ENCODE measurements around the gene CDHR5. TPM values are rescaled to one million over a fixed set of nuclear protein-coding genes. Genes with fewer than 3 reads are reported as not detected.

The CDHR5 gene
- total and polyA plus RNA-seq, 2 of the 4 experiments (the other 2 are of a cell fraction) = not detected

GRCh38 chr11:607971-608659 lies 16.6 kb downstream of the CDHR5 start:
- no peaks in the 10 kb centered on the region for H3K27me3 ChIP-seq (ENCODE audit: control insufficient read depth, insufficient read depth, low read length)
- no peak overlapping the region for H3K23ac ChIP-seq (ENCODE audit: low read depth, low read length)
- no peak overlapping the region for H3K9ac ChIP-seq (ENCODE audit: low read depth, low read length)
- intact Hi-C loops (cut with micrococcal nuclease) (no loop called here), in situ Hi-C loops (cut with MboI; ENCODE audit: low sequenced_read_pairs) (no loop called here), dilution Hi-C loops (cut with HindIII; ENCODE audit: low sequenced_read_pairs, unreplicated experiment) (no loop called here)
- peak overlapping the region; percentile 37 for H2AK9ac ChIP-seq (replicated peaks; ENCODE audit: low read depth, low read length, poor library complexity)
- no peak overlapping the region for H4K91ac ChIP-seq (ENCODE audit: insufficient read depth, low read depth, low read length)
- no peaks in the 10 kb centered on the region for H3K4me1 ChIP-seq (ENCODE audit: control insufficient read depth, insufficient read depth, low read length)
- H2BK20ac ChIP-seq (ENCODE audit: low read depth, low read length) = no peak overlapping the region
- ATAC-seq (ENCODE audit: low read depth) (no peak), DNase-seq (no peak)
- no peak overlapping the region for H2AFZ ChIP-seq (replicated peaks; ENCODE audit: low read length, poor library complexity)
- CTCF ChIA-PET = no interaction called here
- H3K4ac ChIP-seq (ENCODE audit: low read depth, low read length) = no peak overlapping the region
- POLR2A ChIA-PET (ENCODE audit: unreplicated experiment) = no interaction called here
- peaks cover 21% of the 10 kb centered on the region for H4K20me1 ChIP-seq (ENCODE audit: insufficient read depth, low read length)
- H3K27ac ChIP-seq (ENCODE audit: insufficient read depth, low read length) = no peak overlapping the region
- no TSS peak for BruUV-seq (replicated peaks)
- H2BK15ac ChIP-seq (ENCODE audit: low read depth, low read length) = no peak overlapping the region
- no peaks in the 10 kb centered on the region for H3K9me3 ChIP-seq (ENCODE audit: control insufficient read depth, insufficient read depth, low read length)
- no peak overlapping the region for H2AK5ac ChIP-seq (ENCODE audit: low read depth, low read length)
- peaks cover 0 to 20% of the 10 kb centered on the region in 2 experiments; a peak in 3 of 4 replicates for H3K79me1 ChIP-seq (ENCODE audit: low read depth in 1 of 2, low read length in 2 of 2)
- H2BK5ac ChIP-seq (ENCODE audit: low read depth, low read length, poor library complexity, severe bottlenecking) = no peak overlapping the region
- H4K8ac ChIP-seq (ENCODE audit: low read depth in 2 of 2, low read length in 2 of 2) = no peak overlapping the region
- H3K36me3 ChIP-seq (ENCODE audit: control insufficient read depth, insufficient read depth, low read length) = peaks cover 90% of the 10 kb centered on the region
- no peak overlapping the region for H3K14ac ChIP-seq (replicated peaks; ENCODE audit: low read depth, low read length)
- WGBS, 2 experiments (ENCODE audit: extremely low coverage in 2 of 2, insufficient read length in 1 of 2) = 93% methylated on average over 25 of the region's 45 CpGs; no CpG with 5 or more reads in 1 of the 2 experiments
- no peak overlapping the region for H3K18ac ChIP-seq (ENCODE audit: low read depth, low read length)
- no peaks in the 10 kb centered on the region for H3K9me1 ChIP-seq (ENCODE audit: insufficient read depth, low read length)
- no peak for TF ChIP-seq MAZ (IDR thresholded peaks at IDR 0.05; ENCODE audit: borderline replicate concordance, low read depth, low read length)
- TF ChIP-seq, protein P1, sequence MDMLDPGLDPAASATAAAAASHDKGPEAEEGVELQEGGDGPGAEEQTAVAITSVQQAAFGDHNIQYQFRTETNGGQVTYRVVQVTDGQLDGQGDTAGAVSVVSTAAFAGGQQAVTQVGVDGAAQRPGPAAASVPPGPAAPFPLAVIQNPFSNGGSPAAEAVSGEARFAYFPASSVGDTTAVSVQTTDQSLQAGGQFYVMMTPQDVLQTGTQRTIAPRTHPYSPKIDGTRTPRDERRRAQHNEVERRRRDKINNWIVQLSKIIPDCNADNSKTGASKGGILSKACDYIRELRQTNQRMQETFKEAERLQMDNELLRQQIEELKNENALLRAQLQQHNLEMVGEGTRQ (IDR thresholded peaks at IDR 0.05; ENCODE audit: low read depth, low read length) = no peak
- TF ChIP-seq SMC3 (IDR thresholded peaks at IDR 0.05; ENCODE audit: low read depth, low read length) = no peak
- no peak for TF ChIP-seq RAD21 (IDR thresholded peaks at IDR 0.05; ENCODE audit: low read length)
- TF ChIP-seq RCOR1 (IDR thresholded peaks at IDR 0.05; ENCODE audit: insufficient replicate concordance, low read length) = no peak
- no peak for TF ChIP-seq ELK1 (IDR thresholded peaks at IDR 0.05; ENCODE audit: borderline replicate concordance, low read depth, low read length)
- TF ChIP-seq CHD1 (IDR thresholded peaks at IDR 0.05; ENCODE audit: low read depth, low read length) = no peak
- no peak for TF ChIP-seq CEBPB (IDR thresholded peaks at IDR 0.05; ENCODE audit: low read depth, low read length)
- TF ChIP-seq NFE2L2 (IDR thresholded peaks at IDR 0.05; ENCODE audit: low read depth, low read length) = no peak
- TF ChIP-seq POLR2A (IDR thresholded peaks at IDR 0.05; ENCODE audit: low read depth, low read length) = no peak
- TF ChIP-seq MXI1 (IDR thresholded peaks at IDR 0.05; ENCODE audit: borderline replicate concordance, low read depth, low read length) = no peak
- TF ChIP-seq FOS (IDR thresholded peaks at IDR 0.05; ENCODE audit: low read depth, low read length) = no peak
- TF ChIP-seq, protein P2, sequence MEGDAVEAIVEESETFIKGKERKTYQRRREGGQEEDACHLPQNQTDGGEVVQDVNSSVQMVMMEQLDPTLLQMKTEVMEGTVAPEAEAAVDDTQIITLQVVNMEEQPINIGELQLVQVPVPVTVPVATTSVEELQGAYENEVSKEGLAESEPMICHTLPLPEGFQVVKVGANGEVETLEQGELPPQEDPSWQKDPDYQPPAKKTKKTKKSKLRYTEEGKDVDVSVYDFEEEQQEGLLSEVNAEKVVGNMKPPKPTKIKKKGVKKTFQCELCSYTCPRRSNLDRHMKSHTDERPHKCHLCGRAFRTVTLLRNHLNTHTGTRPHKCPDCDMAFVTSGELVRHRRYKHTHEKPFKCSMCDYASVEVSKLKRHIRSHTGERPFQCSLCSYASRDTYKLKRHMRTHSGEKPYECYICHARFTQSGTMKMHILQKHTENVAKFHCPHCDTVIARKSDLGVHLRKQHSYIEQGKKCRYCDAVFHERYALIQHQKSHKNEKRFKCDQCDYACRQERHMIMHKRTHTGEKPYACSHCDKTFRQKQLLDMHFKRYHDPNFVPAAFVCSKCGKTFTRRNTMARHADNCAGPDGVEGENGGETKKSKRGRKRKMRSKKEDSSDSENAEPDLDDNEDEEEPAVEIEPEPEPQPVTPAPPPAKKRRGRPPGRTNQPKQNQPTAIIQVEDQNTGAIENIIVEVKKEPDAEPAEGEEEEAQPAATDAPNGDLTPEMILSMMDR (conservative IDR thresholded peaks at IDR 0.05; ENCODE audit: low read depth, low read length) = no peak
- TF ChIP-seq MAFK (IDR thresholded peaks at IDR 0.05; ENCODE audit: low read depth, low read length) = no peak
- no peak for TF ChIP-seq BHLHE40 (IDR thresholded peaks at IDR 0.05; ENCODE audit: low read depth, low read length)
- no peak for TF ChIP-seq RFX5 (IDR thresholded peaks at IDR 0.05; ENCODE audit: low read depth, low read length)
- no peak overlapping the region for H3K4me2 ChIP-seq (ENCODE audit: low read depth, low read length)
- H3K4me3 ChIP-seq (ENCODE audit: insufficient read depth, low read depth, low read length) = no peak overlapping the region
- no peak overlapping the region for H2BK120ac ChIP-seq (ENCODE audit: low read depth, low read length)
- no peak overlapping the region for H4K5ac ChIP-seq (ENCODE audit: low read depth, low read length)
- no peak overlapping the region for H3K56ac ChIP-seq (ENCODE audit: extremely low read depth, insufficient read depth, low read length)

All from IMR-90 (cell line).